RPMI8226 (cell line): ENCODE data around the gene TBC1D2.
"Not testable (repeated sequence)": the region's sequence is repeated elsewhere in the genome, so short reads cannot be mapped to it uniquely, and the experiment has no call there.

Experiments used
- DNase-seq: peaks from one replicate; pipeline ENCODE4 v3.0.0-alpha.2; 2015

The TBC1D2 gene

DNA sequence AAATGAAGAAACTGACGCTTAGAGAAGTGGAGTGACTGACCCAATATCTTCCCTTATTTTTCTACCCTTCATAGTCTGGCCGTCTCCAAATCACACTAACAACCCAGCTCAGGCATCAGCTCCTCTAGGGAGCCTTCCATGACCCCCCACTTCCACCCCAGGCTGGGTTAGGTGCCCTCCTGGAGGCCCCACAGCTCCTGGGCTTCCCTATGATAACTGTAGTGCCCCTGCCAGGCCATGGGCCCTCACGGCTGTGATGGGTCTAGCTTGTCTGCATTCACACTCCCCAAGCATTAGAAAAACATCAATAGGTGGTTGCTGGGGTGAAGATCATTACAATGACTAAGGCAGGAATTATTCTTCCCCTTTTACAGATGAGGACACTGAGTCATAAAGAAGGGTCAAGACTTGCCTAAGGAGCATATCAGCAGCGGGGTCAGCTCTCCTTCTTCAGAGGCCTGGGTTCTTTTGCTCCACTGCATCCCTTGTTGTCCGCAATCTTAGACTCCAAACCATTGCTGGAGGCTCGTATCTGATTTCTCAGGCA is 70.4 kb downstream of the TBC1D2 start:
- no peak for DNase-seq

DNA sequence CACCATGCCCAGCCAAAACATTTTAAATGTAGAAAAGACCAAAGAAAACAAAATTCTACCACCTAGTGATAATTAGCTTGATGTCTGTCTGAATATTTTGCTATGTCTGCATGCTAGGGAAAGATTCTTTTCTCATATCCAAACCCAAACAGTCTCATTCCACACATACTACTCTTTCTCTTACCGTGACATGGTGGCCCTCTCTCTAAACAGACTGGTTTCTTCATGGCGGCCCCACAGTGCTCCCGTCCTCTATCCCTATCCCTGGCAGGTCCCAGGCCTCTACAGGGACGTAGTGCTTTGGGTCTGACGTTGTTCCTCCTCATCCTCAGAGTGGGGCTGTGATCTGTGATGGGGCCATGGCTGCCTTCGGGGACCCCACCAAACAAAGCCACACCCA is 71.1 kb downstream of the TBC1D2 start:
- DNase-seq, result no peak

DNA sequence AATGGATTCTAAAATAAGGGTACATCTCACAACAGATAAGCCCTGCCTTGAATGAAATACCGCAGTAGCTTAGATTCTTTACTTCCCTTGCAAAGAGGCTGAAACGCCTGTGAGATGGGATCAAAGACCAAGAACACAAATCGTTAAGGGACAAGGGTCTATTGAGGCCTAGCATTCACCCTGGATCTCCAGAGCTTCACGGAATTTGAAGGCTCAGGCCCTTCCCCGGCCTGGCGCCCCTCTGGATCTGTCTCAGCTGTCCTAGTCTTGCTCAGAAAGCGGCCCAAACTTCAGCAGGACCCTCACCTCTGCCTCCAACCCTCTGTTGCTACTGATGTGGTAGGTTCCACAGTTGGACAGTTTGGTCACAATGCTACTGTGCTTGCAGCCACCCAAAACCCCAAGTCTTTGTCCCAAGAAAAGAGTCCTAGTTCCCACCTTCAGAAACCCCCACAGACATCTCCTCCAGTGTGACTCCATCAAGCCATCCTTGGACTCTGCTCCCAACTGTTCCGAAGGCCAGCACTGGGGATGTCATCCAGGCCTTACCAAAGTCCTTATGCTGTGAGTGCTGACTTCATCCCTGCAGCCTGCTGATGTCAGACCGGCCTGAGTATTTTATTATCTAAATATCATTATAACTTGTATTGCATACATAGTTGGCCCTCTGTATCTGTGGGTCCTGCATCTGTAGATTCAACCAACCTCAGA is 72.4 kb downstream of the TBC1D2 start:
- no peak for DNase-seq

DNA sequence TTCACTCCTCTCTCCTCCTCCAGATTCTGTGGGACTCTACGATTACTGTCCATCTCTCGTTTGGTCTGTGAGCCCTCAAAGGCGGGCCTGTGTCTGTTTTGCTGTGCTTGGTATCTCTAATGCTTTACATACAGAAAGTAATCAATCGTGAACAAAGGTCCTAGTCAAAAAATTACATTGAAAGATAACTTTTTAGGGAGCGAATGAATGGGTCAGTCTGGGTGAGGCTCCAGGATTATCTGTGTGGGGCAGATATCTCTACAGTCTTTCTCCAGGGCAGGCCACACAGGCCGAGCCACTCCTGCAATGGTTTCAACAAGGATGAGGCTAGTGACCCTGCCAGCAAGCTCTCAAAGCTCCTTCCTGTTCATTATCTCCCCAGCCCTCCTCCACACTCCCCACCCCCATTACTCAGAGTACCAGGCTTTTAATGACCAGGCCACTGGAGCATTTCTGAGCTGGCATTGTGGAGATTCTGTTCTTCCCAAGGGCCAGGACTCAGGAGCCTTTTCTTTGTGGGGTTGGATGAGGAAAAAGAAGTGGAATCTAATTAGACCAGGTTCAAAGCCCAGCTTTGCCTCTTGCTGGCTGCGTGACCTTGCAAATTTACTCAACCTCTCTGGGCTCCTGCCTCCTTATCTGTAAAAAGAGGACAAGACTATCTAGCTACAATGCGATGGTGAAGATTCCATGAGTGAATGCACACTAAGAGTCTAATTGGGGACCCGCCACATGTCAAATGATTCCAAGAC is 73.2 kb downstream of the TBC1D2 start:
- no peak for DNase-seq

DNA sequence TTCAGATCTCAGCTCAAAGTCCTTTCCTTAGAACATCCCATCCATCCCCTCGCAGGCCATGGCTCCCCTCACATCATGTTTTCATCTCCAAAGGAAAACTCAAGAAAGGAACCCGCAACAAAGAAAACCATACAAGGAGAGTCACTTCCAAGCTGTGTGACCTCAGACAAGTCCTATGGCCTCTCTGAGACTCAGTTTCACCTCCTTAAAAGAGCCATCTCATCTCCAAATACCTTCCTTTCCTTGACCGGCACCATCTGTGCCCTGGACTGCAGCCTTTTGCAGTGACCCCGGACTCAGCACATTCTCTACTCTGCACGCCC is 73.7 kb downstream of the TBC1D2 start:
- no peak for DNase-seq

DNA sequence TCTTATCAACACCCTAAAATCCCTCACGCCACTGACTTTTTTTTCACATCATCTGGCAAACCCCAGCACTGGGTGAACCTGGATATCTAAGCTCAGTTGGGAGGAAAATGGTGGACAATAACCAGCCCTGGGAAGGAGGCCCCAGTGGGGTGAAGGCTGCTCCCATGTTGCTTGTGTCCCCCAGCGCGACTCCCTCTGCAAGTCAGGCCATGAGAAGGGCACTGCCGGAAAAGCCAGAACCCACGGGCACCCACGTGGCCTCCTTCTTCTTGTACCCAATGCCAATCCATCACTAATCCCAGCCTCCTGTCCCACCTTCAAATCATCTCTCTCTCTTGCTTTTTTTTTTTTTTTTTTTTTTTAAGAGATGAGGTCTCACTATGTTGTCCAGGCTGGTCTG is 74.5 kb downstream of the TBC1D2 start:
- DNase-seq, result no peak

DNA sequence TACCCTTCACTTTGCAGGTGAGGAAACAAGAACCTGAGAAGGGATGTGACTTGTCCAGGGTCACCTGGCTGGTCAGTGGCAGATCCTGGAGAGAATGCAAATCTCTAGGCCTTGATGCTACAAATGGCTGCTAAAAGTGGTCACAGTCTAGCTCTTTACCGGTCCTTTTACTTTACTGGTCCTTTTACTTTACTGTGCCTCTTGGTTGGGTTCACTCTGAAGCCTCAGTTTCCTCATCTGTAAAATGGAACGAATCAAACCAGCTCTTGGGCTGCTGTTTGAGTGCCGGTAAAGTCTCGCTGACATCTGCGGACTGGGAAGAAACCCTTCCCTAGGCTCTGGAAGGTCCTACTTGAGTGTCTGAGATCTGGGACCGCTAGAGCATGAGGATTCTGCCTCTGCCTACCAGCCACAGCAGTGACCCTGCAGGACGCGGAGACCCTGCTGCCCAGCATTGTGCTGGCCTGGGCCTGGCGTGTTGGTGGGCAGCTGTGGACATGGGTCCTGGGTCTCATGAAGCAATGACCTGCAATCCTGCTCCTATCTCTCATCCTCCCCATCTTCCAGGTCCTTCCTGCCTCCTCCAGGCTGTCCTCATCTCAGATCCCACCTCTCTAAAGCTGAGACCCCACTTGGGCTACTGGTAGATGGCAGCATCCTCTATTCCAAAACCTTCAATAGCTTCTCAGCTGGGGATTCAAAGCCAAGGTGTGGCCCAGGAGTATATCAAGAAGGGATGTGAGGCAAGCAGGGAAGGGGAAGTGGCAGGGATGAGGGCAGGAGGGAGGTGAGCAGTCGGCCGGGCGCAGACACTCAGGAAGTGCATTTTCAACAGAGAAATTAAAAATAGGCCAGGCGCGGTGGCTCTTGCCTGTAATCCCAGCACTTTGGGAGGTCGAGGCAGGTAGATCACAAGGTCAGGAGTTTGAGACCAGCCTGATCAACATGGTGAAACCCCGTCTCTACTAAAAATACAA is 76.3 kb downstream of the TBC1D2 start:
- DNase-seq, result no peak

DNA sequence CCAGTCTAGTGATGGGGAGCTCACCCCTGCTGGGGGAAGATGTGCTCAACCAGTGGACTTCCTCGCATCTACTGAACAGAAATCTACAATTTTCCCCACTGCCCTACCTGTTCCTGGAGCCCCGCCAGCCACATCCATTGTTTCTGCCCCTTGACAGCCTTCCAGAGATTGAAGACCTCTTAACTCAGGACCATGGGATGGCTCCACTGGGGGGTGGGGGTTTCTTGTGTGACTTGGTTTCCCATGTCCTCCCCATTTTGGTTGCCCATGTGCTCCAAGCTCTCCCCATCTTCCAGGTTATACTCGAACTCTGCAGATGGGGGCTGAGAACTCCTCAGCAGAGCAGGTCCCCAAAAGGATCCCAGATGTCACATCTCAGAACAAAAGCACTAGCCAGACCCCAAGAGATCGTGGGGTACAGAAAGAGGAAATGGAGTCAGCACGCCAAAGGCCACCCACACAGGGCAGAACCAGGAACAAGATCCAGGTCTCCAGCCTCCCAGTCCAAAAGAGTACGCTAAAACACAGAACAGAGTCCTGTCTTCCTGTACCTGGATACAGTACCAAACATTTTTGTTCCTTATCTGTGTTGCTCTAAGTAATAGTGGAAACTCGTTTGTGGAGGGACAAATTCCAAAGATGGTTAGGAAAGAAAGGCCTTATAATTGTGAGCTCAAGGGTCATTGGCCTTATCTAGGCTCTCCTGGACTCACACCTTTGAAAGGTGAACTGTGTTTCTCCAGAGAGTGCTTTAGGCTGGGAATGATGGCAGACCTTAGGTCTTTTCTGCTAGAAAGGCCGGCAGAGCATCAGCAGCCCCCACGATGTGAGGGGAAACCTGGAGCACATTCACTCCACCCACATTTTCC is 78.8 kb downstream of the TBC1D2 start:
- DNase-seq, result no peak

DNA sequence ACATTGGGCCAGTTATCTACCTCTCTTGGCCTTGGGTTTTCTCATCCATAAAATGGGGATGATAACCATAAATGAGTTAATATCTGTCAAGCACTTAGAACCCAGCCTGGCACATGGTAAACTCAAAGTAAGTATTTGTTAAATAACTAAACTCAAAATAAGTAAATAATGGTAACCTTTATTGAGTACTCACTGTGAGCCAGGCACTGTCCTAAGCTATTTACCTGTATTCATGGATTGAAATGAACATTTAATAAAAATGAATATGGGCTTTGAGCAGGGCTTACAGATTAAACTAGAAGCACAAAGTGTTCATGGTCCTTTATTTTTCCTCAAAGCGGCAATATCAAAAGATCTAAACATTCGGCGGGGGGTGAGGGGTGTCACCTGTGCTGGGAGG is 79.7 kb downstream of the TBC1D2 start:
- no peak for DNase-seq

DNA sequence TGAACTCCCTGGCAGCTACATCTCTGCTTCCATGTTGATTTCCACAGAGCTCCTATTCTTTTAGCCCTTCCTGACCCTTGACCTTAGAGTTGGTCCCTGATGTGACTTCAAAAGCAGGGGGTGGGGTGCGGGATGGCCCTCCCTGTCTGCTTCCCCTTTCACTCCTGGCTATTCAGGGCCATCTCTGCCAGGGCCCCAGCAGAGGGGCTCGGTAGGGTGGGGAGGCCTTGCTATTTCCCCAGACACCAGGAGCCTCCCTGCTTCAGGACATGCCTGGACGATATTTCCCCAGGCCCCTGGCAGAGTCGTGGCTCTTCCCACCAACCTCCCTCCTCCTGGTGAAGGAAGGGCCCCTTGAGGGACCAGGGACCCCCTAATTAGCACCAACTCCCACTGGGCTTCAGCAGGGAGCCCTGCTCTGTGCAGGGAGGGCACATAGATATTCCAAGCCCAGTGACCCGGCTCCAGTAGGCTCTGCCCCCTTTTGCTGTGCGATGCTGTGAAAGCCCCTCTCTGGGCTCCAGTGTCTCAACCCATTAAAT is 80.3 kb downstream of the TBC1D2 start:
- no peak for DNase-seq

DNA sequence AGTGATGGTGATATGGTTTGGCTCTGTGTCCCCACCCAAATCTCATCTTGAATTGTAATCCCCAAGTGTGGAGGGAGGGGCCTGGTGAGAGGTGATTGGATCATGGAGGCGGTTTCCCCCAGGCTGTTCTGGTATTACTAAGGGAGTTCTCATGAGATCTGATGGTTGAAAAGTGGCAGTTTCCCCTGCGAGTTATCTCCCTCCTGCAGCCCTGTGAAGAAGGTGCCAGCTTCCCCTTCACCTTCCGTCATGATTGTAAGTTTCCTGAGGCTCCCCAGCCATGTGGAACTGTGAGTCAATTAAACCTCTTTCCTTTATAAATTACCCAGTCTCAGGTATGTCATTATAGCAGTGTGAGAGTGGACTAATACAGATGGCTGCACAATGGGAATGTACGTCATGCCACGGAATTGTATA is 80.9 kb downstream of the TBC1D2 start:
- DNase-seq, result not testable (repeated sequence)

DNA sequence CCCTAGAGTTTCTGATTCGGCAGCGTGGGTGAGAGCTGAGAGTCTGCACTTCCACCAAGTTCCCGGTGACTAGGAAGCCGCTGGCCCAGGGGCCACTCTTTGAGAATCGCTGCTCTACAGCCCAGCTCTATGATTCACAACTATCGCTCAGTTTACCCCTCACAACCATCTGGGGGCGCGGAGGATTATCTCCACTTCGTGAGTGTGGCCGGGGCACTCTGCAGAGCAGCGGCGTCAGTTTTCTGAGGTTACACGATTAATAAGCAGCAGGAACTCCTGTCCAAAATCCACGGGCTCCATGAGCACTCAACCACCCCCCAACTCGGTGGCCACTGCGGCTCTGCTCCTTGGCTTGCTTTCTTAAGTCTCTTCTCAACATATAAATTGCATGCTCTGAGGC is 82.3 kb downstream of the TBC1D2 start:
- DNase-seq, result no peak

DNA sequence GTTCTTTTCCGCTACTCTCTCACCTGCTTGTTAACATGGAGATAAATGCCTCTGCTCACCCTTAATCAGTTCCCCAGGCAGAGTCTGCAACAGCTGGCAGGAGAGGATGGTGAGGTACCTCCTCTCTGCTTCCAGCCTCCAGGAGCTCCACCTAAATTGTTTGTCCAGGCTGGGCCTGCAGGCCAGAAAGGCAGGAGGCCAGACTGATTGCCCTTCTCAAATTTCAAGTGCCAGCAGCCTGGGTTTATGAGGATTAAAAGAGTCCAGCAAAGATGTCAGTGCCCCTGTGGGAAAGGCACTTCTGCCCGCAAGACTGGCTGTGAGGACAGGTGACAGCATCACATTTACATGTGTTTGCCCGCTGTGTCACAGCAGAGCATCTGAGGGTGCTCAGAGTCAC is 82.8 kb downstream of the TBC1D2 start:
- DNase-seq, result no peak

DNA sequence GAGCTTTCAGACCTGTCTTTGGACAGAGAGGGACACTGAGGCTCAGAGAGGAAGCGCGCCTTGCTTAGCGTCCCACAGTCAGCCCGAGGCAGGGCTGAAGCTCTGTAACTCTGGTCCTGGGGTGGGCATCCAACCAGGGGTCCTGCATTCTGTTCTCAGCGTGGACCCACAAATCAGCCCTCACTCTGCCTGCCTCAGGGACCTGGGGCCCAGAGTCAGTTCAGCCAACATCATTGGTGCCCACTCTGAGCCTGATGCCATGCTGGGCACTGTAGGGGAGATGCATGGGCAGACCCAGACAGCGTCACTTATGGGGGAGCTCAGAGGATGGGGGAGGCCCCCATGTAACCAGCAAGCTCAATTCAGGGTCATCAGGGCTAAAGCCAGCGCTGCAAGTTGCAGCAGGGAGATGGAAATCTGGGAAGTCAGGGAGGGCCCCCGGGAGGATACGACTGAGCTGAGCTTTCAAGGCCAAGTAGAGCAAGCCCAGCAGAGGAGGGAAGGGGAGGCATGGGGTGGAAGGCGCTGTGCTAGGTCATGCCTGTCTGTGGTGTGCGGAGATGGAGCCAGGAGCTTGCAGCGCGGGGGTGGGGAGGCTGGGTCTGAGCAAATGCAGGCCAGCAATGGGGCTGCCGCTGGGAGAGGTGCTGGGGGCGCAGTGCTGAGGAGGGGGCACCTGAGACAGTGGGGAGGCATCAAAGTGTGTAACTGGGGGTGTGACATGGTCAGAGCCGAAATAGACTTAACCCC is 84.1 kb downstream of the TBC1D2 start:
- DNase-seq, result no peak

DNA sequence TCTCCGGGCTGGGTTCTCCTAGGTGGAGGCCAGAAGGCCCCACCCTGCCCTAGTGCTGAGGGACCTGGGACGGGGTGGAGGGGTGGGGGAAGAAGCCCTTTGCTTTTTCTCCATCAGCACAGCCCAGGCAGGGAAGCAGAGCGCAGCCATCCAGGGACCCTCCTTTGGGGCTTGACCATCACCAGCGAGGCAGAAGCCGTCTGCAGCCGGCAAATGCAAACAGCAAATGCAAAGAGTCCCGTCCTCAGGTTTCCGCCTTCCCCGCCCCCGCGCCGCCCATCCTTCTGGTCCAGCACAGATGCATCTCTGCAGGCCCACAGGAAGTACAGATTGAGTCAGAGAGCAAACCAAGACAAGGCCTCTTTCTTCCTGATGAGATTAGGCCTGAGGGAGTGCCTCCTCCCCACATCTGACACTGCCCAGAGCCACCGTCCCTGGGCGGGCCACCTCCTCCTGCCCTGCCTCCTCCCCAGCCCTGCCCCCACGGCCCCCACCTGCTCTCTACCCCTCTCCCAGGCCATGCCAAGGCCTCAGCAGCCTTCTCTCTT is 86.4 kb downstream of the TBC1D2 start:
- no peak for DNase-seq

DNA sequence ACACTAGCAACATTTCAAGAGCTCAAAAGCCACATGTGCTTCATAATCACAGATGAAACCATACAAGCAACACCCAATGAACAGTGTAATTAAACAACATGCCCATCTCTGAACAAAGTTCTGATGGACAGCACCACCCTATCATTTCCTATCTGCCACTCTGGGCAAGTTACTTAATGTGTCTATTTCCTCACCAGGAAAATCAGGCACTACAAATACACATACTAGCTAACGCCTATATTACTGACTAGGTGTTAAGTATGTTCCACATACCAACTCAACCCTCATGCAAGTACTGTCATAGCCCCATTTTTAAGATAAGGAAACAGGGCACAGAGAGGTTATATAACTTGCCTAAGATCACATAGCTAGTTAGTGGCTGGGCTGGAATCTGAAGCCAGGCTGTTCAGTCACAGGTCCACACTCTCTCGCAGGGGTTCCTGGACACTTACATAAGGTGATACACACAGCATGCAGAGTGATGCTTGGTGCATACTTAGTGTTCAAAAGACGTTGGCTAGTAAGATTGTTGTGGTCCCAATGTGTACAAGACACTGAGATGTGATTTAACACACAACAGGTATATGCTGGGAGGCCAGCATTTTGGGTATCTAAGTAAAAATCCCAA is 87.2 kb downstream of the TBC1D2 start:
- no peak for DNase-seq

DNA sequence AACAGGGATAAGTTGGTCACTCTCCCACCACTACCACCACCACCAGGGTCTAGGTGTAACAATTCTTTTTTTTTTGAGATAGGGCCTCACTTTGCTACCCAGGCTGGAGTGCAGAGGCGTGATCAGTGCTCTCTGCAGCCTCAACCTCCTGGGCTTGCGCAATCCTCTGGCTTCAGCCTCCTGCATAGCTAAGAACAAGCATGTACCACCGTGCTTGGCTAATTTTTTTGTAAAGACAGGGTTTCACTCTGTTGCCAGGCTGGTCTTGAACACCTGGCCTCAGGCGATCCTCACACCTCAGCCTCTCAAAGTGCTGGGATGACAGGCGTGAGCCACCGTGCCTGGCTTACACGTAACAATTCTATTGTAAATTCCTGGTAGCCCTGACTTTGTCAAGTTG is 90.5 kb downstream of the TBC1D2 start:
- DNase-seq, result no peak

DNA sequence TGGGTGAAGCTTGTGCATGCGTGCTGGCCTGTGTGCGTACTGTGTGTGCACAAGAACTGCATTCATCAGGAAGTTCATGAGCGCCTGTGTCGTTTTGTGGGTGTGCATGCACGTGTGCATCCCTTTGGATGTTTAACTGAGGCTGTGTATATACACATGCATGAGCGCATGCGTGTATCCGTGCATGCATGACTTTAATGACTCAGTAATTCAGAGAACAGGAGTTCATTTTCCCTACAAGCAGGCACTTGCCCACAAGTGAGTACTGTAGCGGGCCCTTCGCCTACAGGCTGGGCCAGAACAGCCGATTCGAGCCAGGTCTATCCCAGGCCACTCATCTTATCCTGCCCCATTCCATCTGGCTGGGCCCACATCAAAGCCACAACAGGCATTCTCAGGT is 92.8 kb downstream of the TBC1D2 start:
- DNase-seq, result no peak

DNA sequence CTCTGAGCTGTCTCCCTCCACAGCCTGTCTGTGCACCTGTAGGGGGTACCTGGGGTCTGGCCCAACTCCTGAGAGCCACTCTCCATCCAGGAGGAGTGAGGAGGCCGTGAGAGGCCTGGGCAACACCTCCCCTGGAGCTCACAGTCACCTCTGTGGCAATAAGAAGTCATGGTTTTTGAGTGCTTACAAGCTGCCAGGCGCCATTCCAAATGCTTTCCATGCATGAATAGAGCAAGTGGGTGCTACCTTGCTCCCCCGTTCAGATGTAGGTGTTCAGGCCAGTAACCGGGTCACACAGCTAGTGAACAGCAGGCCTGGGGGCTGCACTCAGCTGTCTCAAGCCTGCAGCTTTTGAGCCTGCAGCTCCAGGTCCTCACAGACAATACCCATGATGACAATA is 93.6 kb downstream of the TBC1D2 start:
- no peak for DNase-seq

DNA sequence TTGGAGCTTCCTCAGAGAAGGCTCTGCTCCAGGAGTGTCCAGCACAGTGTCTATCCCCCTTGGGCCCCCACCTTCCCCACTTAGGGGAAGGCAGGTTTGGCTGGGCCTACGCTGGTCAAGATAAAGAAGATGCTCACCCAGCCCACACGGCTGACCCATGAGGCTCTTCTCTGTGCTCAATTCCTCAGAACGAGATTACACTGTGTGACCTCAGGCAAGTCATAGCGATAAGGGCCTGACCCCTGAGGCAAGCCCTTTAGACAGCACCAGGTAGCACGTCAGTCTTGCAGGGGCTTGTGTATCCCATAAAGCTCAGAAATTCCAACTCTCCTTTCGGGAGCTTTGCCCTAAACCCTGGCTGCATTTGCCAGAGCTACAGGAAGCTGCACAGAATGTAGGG is 95.7 kb downstream of the TBC1D2 start:
- no peak for DNase-seq

DNA sequence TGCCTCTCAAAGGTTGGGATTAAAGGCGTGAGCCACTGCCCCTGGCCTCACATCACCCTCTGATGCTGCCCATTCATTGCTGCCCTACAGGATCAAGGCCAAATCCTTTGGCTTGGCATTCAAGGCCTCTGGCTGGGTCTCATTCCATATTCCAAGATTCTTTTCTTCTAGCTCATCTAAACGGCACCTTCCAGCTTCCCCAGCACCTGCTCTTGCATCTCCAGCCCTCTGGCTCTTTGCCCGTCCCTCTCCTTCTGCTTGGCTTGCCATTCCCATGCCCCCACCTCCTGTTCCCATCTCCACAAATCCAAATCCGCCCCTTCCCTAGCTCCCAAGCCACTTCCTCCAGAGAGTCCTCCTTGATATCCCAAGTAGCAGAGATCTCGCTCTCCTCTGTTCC is 96.1 kb downstream of the TBC1D2 start:
- DNase-seq, result no peak
